BE2C (cell line): ENCODE data around the gene SLC2A5.

ENCODE experiments used
- DNase-seq: peaks from one replicate; pipeline ENCODE4 v3.0.0-alpha.2; 2020
- H3K27me3 ChIP-seq: fragments of 250-450 bp; sonication (Bioruptor Pico); 2 replicates; pipeline ENCODE4 v1.5.1; 2020; ENCODE audit warnings: mild to moderate bottlenecking
- H3K36me3 ChIP-seq: fragments of 250-450 bp; sonication (Bioruptor Pico); 2 replicates; pipeline ENCODE4 v1.5.1; 2020; ENCODE audit warnings: mild to moderate bottlenecking
- H3K4me1 ChIP-seq: fragments of 250-450 bp; sonication (Bioruptor Pico); 2 replicates; pipeline ENCODE4 v1.5.1; 2020
- H3K4me3 ChIP-seq: 2 replicates; pipeline ENCODE4 v1.5.1; 2011; ENCODE audit warnings: low read depth, low read length
- H3K9me3 ChIP-seq: fragments of 250-450 bp; sonication (Bioruptor Pico); 2 replicates; pipeline ENCODE4 v1.5.1; 2020
- TF ChIP-seq, protein P1 (sequence below): IDR thresholded peaks from 2 replicates; pipeline ENCODE4 v1.5.1; 2012; ENCODE audit warnings: mild to moderate bottlenecking, low read depth, low read length

Gene SLC2A5

DNA sequence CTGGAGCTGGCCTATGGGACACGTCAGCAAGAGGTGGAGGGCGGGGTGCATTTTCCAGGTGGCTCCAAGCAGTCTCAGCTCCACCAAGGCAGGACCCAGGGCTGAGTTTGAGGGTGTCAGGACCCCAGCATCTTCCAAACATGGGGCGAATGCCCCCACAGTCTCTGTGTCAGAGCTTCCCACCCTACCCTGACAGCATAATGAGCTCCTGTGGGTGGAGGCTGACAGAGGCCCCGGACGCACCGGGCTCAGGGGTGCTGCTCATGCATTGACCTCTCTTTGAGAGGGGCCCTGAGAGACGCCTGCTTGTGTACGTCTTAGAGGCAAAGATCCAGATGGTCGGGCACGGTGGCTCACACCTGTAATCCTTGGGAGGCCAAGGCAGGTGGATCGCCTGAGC is 80.4 kb downstream of the SLC2A5 start:
- Histone ChIP-seq H3K4me3 (no peak overlapping the region), H3K4me1 (no peaks in the 10 kb centered on the region), H3K27me3 (no peaks in the 10 kb centered on the region), H3K9me3 (no peaks in the 10 kb centered on the region), H3K36me3 (no peaks in the 10 kb centered on the region)
- TF ChIP-seq, protein P1, sequence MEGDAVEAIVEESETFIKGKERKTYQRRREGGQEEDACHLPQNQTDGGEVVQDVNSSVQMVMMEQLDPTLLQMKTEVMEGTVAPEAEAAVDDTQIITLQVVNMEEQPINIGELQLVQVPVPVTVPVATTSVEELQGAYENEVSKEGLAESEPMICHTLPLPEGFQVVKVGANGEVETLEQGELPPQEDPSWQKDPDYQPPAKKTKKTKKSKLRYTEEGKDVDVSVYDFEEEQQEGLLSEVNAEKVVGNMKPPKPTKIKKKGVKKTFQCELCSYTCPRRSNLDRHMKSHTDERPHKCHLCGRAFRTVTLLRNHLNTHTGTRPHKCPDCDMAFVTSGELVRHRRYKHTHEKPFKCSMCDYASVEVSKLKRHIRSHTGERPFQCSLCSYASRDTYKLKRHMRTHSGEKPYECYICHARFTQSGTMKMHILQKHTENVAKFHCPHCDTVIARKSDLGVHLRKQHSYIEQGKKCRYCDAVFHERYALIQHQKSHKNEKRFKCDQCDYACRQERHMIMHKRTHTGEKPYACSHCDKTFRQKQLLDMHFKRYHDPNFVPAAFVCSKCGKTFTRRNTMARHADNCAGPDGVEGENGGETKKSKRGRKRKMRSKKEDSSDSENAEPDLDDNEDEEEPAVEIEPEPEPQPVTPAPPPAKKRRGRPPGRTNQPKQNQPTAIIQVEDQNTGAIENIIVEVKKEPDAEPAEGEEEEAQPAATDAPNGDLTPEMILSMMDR: no peak
- DNase-seq: no peak

DNA sequence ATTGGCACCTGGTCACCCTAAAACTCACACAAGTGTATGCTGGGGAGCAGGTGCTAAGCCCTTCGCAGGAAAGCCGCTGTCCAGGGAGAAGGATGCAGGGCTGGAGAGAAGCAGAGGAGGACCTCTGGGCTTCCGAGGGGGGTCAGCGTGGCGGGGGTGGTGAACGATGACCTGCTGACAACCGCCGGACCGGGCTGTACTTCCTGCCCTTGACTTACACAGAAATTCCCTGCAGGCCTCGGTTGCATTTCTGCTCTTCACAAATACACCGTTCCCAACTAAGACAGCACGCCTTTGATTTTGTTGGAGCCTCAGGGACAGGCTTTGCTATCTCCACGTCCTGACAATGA is 80.8 kb downstream of the SLC2A5 start:
- TF ChIP-seq, protein P1: no peak
- no peak overlapping the region for H3K4me3 ChIP-seq
- H3K9me3 ChIP-seq: no peaks in the 10 kb centered on the region
- DNase-seq: no peak
- H3K36me3 ChIP-seq: no peaks in the 10 kb centered on the region
- H3K27me3 ChIP-seq: no peaks in the 10 kb centered on the region
- no peaks in the 10 kb centered on the region for H3K4me1 ChIP-seq

DNA sequence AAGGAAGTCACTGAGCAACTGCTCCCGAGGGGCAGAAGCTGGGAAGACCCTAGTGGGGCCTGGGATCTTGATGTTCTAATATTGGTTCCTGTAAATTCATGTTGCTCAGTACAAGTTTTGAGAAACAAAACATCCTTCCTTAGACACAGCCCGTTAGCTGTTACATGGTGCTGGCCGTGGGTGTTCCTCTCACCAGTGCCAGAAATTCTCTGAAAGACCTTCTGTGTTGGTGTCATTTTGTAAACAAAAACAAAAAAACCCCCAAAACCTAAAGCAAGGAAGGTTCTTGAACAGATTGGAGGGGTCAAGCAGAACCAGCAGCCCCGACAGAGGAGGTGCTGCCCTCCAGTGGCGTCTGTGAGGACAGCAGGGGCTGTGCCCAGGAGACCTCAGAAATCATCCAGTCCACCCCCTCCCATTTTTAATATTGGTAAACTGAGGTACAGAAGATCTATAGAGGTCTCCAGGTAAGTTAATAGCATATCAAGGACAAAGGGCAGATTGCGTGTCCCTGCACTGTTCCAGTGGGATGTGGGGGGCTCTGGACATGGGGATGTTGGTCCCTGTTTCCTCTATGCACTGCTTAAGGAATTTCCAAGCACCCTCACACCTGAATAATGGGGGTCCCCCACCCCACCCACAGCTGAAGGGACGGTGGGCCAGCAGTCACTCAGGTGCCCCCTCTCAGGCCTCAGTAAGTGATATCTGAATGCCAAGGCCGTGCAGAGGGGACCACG is 81.4 kb downstream of the SLC2A5 start:
- no peaks in the 10 kb centered on the region for H3K4me1 ChIP-seq
- no peaks in the 10 kb centered on the region for H3K9me3 ChIP-seq
- no peak overlapping the region for H3K4me3 ChIP-seq
- TF ChIP-seq, protein P1: peak; percentile 74
- DNase-seq: peak; percentile 36
- no peaks in the 10 kb centered on the region for H3K36me3 ChIP-seq
- no peaks in the 10 kb centered on the region for H3K27me3 ChIP-seq

DNA sequence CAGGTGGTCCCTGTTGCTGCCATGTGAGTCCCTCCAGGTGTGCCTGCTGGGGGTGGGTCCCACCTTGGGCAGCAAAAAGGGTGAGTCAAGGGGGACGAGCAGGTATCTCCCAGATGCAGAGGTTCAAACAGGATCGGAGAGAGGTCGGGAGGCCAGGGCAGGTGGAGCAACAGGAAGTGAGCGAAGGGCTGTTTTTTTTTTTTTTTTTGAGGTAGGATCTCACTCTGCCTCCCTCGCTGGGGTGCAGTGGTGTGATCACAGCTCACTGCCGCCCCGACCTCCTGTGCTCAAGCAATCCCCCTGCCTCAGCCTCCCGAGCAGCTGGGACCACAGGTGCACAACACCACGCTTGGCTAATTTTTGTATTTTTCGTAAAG is 82.6 kb downstream of the SLC2A5 start:
- Histone ChIP-seq H3K9me3 (no peaks in the 10 kb centered on the region), H3K4me1 (no peaks in the 10 kb centered on the region), H3K4me3 (no peak overlapping the region), H3K27me3 (no peaks in the 10 kb centered on the region), H3K36me3 (no peaks in the 10 kb centered on the region)
- TF ChIP-seq, protein P1: no peak
- DNase-seq: no peak

DNA sequence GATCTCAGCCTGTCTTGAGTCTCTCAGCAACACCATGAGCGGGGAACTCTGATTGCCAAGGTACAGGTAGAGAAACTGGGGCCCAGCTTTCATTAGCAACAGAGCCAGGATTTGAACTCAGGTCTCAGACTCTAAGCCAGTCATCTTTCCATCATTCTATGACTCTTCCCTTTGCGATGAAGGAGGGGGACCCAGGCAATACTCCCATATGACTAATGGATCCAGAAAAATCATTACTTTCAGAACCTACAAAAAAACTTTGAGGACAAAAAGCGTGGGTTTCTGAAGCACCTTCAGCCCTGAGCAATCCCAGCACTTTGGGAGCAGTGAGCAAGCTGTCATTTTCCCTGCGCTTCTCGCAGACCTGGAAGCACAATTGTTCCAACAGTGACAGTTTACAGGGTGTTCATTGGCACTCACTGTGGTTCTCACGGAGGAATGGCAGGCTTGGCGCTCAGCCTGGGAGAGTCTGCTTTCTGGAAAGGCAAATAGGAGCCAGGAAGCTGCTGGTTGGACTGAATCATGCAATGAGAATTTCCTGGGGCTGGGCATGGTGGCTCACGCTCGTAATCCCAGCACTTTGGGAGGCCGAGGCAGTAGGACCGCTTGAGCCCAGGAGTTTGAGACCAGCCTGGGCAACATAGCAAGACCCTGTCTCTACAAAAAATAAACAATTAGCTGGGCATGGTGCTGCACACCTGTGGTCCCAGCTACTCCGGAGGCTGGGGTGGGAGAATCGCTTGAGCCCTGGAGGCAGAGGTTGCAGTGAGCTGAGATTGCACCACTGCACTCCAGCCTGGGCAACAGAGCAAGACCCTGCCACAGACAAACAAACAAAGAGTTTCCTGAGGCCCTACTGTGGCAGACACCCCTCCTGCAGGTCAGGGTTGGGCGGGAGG is 83.3 kb downstream of the SLC2A5 start:
- H3K36me3 ChIP-seq: no peaks in the 10 kb centered on the region
- no peak for DNase-seq
- no peaks in the 10 kb centered on the region for H3K9me3 ChIP-seq
- no peaks in the 10 kb centered on the region for H3K27me3 ChIP-seq
- no peaks in the 10 kb centered on the region for H3K4me1 ChIP-seq
- no peak overlapping the region for H3K4me3 ChIP-seq
- TF ChIP-seq, protein P1: no peak
